Chondrocyte (in vitro differentiated cells): ENCODE data around the gene BAIAP2. TPM values are rescaled to one million over a fixed set of nuclear protein-coding genes. Genes with fewer than 3 reads are reported as not detected.

Experiments used
- DNase-seq: peaks from one replicate; pipeline ENCODE4 v3.0.0; 2021; ENCODE audit warnings: mixed read lengths, low spot score
- H3K27ac Mint-ChIP-seq: one replicate; pipeline ENCODE4 v1.8.0; 2021; ENCODE audit warnings: mild to moderate bottlenecking, moderate library complexity, mixed read lengths; ENCODE audit not compliant: unreplicated experiment
- H3K27me3 Mint-ChIP-seq: 2 replicates; pipeline ENCODE4 v1.8.0; 2021; ENCODE audit warnings: low read depth, mixed read lengths
- H3K36me3 Mint-ChIP-seq: 2 replicates; pipeline ENCODE4 v1.8.0; 2021; ENCODE audit warnings: low read depth, mixed read lengths
- H3K4me1 Mint-ChIP-seq: 2 replicates; pipeline ENCODE4 v1.8.0; 2021; ENCODE audit warnings: low read depth, mild to moderate bottlenecking, mixed read lengths
- H3K4me3 Mint-ChIP-seq: one replicate; pipeline ENCODE4 v1.8.0; 2021; ENCODE audit warnings: mild to moderate bottlenecking, moderate library complexity, mixed read lengths; ENCODE audit not compliant: unreplicated experiment
- H3K9me3 Mint-ChIP-seq: 2 replicates; pipeline ENCODE4 v1.8.0; 2021; ENCODE audit warnings: low read depth, mixed read lengths
- total RNA-seq: library from RNA; stranded (reverse); gene quantifications from 3 replicates; pipeline ENCODE4 v1.2.1, GENCODE V29; 2021
- TF ChIP-seq, protein P1 (sequence below): fragments of 200-600 bp; sonication (generic); IDR thresholded peaks from 2 replicates; pipeline ENCODE4 v1.5.0; 2021; ENCODE audit warnings: antibody characterized with exemption, mild to moderate bottlenecking, moderate library complexity

BAIAP2 gene
- total RNA-seq, 1 donor from 2014 or later = 29.5 TPM

DNA sequence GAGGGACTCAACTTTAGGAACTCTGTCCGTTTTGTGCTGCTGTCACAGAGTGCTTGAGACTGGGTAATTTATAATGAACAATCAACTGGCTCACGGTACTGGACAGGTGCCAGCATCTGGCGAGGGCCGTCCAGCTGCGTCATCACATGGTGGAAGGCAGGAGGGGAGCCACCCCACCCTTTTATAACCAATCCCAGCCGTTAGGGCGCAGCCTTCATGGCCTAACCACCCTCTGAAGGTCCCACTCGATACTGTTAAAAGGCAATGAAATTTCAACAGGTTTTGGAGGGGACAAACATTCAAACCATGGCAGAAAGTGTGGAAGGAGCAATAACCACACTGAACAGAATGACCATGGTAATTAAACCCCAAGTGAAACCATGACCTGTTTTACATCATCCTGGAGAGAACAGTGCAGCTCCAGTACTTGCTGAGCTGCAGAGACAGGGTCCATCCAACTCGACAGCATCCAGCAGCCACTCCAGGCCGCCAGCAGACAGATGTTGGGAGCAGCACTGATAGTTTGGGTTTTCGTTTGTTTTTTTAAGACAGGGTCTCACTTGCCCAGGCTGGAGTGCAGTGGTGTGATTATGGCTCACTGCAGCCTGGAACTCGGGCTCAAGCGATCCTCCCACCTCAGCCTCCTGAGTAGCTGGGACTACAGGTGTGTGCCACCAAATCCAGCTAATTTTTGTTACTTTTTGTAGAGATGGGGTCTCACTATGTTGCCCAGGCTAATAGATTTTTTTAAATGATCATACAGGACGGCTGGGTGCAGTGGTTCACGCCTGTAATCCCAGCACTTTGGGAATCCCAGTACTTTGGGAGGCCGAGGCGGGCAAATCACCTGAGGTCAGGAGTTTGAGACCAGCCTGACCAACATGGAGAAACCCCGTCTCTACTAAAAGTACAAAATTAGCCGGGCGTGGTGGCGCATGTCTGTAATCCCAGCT, 32.3 kb upstream of the BAIAP2 start:
- H3K4me3 Mint-ChIP-seq = no peak overlapping the region
- no peak for DNase-seq
- H3K27ac Mint-ChIP-seq = no peak overlapping the region
- H3K4me1 Mint-ChIP-seq = peaks cover 17% of the 10 kb centered on the region
- H3K9me3 Mint-ChIP-seq = no peaks in the 10 kb centered on the region
- TF ChIP-seq, protein P1, sequence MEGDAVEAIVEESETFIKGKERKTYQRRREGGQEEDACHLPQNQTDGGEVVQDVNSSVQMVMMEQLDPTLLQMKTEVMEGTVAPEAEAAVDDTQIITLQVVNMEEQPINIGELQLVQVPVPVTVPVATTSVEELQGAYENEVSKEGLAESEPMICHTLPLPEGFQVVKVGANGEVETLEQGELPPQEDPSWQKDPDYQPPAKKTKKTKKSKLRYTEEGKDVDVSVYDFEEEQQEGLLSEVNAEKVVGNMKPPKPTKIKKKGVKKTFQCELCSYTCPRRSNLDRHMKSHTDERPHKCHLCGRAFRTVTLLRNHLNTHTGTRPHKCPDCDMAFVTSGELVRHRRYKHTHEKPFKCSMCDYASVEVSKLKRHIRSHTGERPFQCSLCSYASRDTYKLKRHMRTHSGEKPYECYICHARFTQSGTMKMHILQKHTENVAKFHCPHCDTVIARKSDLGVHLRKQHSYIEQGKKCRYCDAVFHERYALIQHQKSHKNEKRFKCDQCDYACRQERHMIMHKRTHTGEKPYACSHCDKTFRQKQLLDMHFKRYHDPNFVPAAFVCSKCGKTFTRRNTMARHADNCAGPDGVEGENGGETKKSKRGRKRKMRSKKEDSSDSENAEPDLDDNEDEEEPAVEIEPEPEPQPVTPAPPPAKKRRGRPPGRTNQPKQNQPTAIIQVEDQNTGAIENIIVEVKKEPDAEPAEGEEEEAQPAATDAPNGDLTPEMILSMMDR = no peak
- H3K27me3 Mint-ChIP-seq = peaks cover 40% of the 10 kb centered on the region
- H3K36me3 Mint-ChIP-seq = peaks cover 8% of the 10 kb centered on the region

DNA sequence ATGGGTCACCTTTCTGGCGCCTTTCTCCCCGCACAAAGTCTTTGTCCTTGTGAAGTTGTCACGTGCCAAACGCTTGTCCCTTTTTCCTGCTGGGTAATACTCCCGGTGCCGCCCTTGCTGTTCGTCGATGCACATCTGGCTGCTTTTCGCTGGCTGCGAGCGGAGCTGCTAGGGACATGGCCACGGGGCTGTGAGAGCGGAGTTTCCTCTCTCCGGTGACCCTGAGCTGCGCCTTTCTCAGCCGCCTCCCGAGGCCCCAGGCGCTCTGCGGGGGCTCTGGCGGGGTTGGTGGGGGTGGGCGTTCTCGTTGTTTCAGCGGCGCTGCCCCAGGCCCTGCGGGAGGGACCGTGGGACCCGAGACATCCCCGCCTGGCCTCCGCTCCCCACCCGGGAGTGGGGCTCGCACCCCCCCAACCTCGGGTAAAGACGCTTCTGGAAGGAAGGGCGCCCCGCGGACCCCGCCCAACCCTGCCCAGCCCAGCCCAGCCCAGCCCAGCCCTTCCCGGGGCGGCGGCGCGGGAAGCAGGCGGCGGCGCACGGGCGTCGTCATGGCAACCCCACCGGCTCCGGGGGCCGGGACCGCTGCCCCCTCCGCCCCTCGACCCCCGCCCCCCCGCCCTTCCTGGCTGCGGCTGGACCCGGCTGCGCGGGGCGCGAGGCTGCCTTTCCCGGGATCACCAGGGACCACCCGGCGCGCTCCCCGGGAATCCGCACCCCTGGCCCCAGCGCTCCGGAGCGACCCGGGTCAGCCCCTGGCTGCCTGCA, 31.1 kb upstream of the BAIAP2 start:
- Mint-ChIP-seq H3K4me3 (peak overlapping the region; percentile 35), H3K36me3 (peaks cover 5% of the 10 kb centered on the region), H3K9me3 (no peaks in the 10 kb centered on the region), H3K27ac (no peak overlapping the region), H3K4me1 (peaks cover 17% of the 10 kb centered on the region), H3K27me3 (peaks cover 42% of the 10 kb centered on the region)
- TF ChIP-seq, protein P1 = no peak
- no peak for DNase-seq

- no peak for DNase-seq
- Mint-ChIP-seq H3K4me3 (no peak overlapping the region), H3K36me3 (peaks cover 5% of the 10 kb centered on the region), H3K27me3 (peaks cover 36% of the 10 kb centered on the region), H3K9me3 (peaks cover 10% of the 10 kb centered on the region), H3K27ac (no peak overlapping the region), H3K4me1 (peaks cover 18% of the 10 kb centered on the region)
- TF ChIP-seq, protein P1 = no peak
These were observed 28.1 kb upstream of the BAIAP2 start for GRCh38 chr17:81006891-81007290.

- H3K27me3 Mint-ChIP-seq = peaks cover 27% of the 10 kb centered on the region
- peaks cover 15% of the 10 kb centered on the region for H3K4me1 Mint-ChIP-seq
- peaks cover 5% of the 10 kb centered on the region for H3K36me3 Mint-ChIP-seq
- H3K9me3 Mint-ChIP-seq = peaks cover 12% of the 10 kb centered on the region
- TF ChIP-seq, protein P1 = no peak
- no peak for DNase-seq
- no peak overlapping the region for H3K27ac Mint-ChIP-seq
- no peak overlapping the region for H3K4me3 Mint-ChIP-seq
These were observed 26.8 kb upstream of the BAIAP2 start for GRCh38 chr17:81008140-81008539.

- TF ChIP-seq, protein P1 = no peak
- Mint-ChIP-seq H3K27me3 (peaks cover 21% of the 10 kb centered on the region), H3K9me3 (peaks cover 12% of the 10 kb centered on the region), H3K4me3 (no peak overlapping the region), H3K4me1 (peaks cover 9% of the 10 kb centered on the region), H3K27ac (no peak overlapping the region), H3K36me3 (peaks cover 5% of the 10 kb centered on the region)
- no peak for DNase-seq
These were observed 25.8 kb upstream of the BAIAP2 start for GRCh38 chr17:81009136-81009535.
